CD4-positive, alpha-beta T cell treated with Interleukin-4 for 1 hour (primary cell): ENCODE results near the gene ZNF37A.
"Not testable (repeated sequence)": the region's sequence is repeated elsewhere in the genome, so short reads cannot be mapped to it uniquely, and the experiment has no call there.

Source experiments
- DNase-seq, 2 donors: peaks; one replicate each; pipeline ENCODE4 v3.0.0-alpha.2; 2020 to 2022

The ZNF37A gene

DNA sequence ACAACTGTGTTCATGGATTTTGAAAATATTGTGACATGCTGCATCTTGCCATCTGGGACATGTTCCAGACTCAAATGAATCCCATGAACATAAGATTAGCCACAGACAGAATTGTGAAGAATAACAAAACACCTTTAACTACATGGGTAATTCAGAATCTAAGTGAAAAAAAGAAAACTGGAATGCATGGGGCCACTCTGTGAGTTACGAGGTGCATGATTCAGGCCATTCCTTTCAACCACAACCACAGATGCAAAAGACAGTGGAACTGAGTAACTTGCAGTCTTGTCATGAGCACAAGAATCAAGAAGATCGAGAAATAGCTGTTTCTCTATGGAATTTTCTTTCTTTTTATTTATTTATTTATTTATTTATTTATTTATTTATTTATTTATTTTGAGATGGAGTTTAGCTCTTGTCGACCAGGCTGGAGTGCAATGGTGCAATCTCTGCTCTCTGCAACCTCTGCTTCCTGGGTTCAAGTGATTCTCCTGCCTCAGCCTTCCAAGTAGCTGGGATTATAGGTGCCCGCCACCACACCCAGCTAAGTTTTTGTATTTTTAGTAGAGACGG is 56.8 kb downstream of the ZNF37A start:
- not testable (repeated sequence) for DNase-seq

DNA sequence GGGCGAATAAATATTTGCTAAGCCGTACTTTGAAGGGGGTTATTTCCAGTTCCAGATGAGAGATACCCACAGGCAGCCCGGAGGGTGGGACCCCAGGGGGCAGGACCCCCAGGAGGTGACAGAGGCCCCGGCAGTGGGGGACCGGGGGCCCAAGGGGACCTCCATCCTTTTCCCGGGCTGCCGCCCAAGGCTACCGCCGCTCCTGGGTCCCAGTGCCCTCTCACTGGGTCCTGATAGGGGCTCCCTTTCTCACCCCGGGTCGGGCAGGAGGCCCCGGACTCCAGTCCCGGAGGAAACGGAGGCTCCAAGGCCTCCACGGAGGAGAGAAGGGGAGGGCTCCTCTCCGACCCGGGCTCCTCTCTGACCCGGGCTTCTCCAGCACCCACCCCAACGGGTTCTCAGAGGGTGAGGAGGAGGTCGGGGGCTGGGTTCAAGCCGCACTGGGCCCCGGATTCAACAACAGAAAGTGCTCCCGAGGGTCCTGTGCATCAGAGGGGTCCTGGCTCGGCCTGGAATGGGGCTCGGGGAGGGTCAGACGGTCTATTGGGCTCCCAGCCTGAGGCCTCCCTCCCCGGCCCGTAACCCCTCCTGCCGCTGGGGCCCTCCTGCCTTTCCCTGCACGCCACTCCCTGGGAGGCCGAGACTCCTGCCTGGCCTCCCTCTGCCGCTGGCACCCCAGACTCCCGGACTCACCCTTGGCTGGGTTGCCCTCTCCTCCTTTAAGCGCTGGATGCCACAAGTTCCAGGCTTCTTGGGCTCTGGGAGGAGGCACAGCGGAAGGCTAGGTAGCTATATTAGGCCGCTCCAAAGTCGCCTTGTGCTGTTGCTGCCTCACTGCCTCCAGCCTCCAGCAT is 62.5 kb downstream of the ZNF37A start:
- no peak for DNase-seq

DNA sequence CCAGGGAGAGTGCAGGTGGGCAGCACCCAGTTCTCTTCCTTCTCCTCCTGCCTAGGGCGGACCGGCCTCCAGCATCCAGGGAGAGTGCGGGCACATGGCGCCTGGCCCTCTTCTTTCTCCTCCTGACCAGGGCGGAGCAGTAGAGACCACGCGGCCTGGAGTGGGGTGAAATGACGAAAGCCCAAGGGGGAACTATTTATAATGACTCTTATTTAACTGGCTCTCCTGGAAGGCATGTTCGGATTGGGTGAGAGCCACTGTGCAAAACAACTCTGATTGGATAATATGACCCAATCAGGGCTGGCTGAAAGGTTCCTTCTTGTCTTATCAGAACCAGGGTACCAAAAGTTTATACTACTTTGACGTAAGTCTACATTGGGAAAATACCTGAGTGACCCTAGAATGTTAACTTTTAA is 63.1 kb downstream of the ZNF37A start:
- DNase-seq = no peak

DNA sequence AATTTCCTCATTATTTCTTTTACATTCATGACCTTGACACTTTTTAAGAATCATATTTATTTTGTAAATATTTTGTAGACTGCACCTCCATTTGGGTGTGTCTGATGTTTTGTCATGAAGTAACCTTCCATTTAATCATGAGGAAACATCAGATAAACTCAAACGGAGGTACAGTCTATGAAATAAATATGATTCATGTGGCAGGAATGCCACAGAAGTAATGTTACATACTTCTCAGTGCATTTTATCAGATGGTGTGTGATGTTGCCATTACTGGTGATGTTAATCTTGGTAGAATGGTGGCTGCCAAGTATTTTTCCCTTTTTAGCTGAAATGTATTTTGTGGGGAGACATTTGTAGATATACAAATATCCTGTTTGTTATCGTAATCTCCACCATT is 64.9 kb downstream of the ZNF37A start:
- no peak for DNase-seq

DNA sequence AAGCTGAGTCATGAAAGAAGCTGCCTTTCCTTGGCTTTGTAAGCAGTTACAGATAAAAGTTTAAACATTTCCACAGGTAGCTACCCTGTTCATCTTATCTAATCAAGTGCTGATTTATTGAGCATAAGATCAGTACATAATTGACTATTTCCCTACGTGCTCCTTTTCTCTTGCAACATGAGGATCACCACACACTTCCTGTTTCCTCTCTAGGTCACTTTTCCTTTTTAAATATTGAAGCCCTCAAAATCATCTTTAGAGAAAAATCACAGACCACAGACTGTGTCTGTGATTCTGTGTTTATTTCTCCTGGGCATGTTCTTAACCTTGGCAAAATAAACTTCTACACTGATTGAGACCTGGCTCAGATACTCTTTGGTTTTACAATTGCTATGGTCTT is 69.5 kb downstream of the ZNF37A start:
- no peak for DNase-seq

DNA sequence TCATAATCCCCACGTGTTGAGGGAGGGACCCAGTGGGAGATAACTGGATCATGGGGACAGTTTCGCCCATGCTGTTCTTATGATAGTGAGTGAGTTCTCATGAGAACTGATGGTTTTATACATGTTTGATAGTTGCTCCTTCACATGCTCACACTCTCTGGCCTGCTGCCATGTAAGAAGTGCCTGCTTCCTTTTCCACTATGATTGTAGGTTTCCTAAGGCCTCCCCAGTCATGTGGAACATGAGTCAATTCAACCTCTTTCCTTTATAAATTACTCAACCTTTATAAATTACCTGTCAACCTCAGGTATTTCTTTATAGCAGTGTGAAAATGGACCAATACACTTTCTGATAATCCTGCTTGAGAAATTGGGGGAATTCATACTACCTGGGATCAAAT is 80.2 kb downstream of the ZNF37A start:
- DNase-seq = no peak

DNA sequence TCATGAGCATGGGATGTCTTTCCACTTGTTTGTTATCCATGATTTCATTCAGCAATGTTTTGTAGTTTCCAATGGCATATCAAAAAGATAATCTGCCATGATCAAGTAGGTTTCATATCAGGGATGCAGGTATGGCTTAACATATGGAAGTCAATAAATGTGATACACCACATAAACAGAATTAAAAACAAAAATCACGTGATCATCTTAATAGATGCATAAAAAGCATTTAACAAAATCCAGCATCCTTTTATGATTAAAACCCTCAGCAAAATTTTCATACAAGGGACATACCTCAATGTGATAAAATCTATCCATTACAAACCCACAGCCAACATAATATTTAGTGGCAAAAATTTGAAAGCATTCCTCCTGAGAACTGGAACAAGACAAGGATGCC is 90.3 kb downstream of the ZNF37A start:
- no peak for DNase-seq
